Type B pancreatic cell (in vitro differentiated cells): ENCODE measurements around the gene CASP5. TPM values are rescaled to one million over a fixed set of nuclear protein-coding genes. Genes with fewer than 3 reads are reported as not detected.
"Not testable (repeated sequence)": the region's sequence is repeated elsewhere in the genome, so short reads cannot be mapped to it uniquely, and the experiment has no call there.

Experiments used
- DNase-seq: peaks from one replicate; pipeline ENCODE4 v3.0.0; 2021; ENCODE audit warnings: mixed read lengths; ENCODE audit not compliant: unreplicated experiment; ENCODE audit errors: extremely low spot score
- H3K27ac Mint-ChIP-seq: 2 replicates; pipeline ENCODE4 v1.8.0; 2021; ENCODE audit warnings: mild to moderate bottlenecking, mixed read lengths
- H3K27me3 Mint-ChIP-seq: 2 replicates; pipeline ENCODE4 v1.8.0; 2021; ENCODE audit warnings: mixed read lengths
- H3K36me3 Mint-ChIP-seq: 2 replicates; pipeline ENCODE4 v1.8.0; 2021; ENCODE audit warnings: mixed read lengths
- H3K4me1 Mint-ChIP-seq: one replicate; pipeline ENCODE4 v1.8.0; 2021; ENCODE audit warnings: mixed read lengths; ENCODE audit not compliant: unreplicated experiment
- H3K4me3 Mint-ChIP-seq: 2 replicates; pipeline ENCODE4 v1.8.0; 2021; ENCODE audit warnings: mild to moderate bottlenecking, mixed read lengths
- H3K9me3 Mint-ChIP-seq: 2 replicates; pipeline ENCODE4 v1.8.0; 2021; ENCODE audit warnings: mixed read lengths
- total RNA-seq: library from RNA; stranded (reverse); gene quantifications from 2 replicates; pipeline ENCODE4 v1.2.1, GENCODE V29; 2021; ENCODE audit warnings: low replicate concordance
- TF ChIP-seq, protein P1 (sequence below): fragments of 200-600 bp; sonication (generic); conservative IDR thresholded peaks from 2 replicates; pipeline ENCODE4 v1.5.0; 2021; ENCODE audit warnings: antibody characterized with exemption, mild to moderate bottlenecking

Gene CASP5
- total RNA-seq, 1 donor from 2014 or later: not detected

- peaks cover under 1% of the 10 kb centered on the region for H3K9me3 Mint-ChIP-seq
- H3K27ac Mint-ChIP-seq: no peak overlapping the region
- no peak overlapping the region for H3K4me3 Mint-ChIP-seq
- no peaks in the 10 kb centered on the region for H3K4me1 Mint-ChIP-seq
- H3K27me3 Mint-ChIP-seq: no peaks in the 10 kb centered on the region
- no peaks in the 10 kb centered on the region for H3K36me3 Mint-ChIP-seq
- TF ChIP-seq, protein P1, sequence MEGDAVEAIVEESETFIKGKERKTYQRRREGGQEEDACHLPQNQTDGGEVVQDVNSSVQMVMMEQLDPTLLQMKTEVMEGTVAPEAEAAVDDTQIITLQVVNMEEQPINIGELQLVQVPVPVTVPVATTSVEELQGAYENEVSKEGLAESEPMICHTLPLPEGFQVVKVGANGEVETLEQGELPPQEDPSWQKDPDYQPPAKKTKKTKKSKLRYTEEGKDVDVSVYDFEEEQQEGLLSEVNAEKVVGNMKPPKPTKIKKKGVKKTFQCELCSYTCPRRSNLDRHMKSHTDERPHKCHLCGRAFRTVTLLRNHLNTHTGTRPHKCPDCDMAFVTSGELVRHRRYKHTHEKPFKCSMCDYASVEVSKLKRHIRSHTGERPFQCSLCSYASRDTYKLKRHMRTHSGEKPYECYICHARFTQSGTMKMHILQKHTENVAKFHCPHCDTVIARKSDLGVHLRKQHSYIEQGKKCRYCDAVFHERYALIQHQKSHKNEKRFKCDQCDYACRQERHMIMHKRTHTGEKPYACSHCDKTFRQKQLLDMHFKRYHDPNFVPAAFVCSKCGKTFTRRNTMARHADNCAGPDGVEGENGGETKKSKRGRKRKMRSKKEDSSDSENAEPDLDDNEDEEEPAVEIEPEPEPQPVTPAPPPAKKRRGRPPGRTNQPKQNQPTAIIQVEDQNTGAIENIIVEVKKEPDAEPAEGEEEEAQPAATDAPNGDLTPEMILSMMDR: no peak
- no peak for DNase-seq
Measured at GRCh38 chr11:104992781-104993180, 30.2 kb downstream of the CASP5 start.

- Mint-ChIP-seq H3K9me3 (peaks cover 8% of the 10 kb centered on the region), H3K27ac (no peak overlapping the region), H3K36me3 (no peaks in the 10 kb centered on the region), H3K4me1 (no peaks in the 10 kb centered on the region), H3K4me3 (no peak overlapping the region), H3K27me3 (no peaks in the 10 kb centered on the region)
- DNase-seq: no peak
- TF ChIP-seq, protein P1: no peak
Measured at GRCh38 chr11:104991994-104992393, 31.0 kb downstream of the CASP5 start.

GRCh38 chr11:104984808-104985207, 38.2 kb downstream of the CASP5 start:
- Mint-ChIP-seq H3K4me3 (no peak overlapping the region), H3K27ac (no peak overlapping the region), H3K9me3 (peaks cover 9% of the 10 kb centered on the region), H3K27me3 (no peaks in the 10 kb centered on the region), H3K36me3 (no peaks in the 10 kb centered on the region), H3K4me1 (no peaks in the 10 kb centered on the region)
- DNase-seq: no peak
- TF ChIP-seq, protein P1: no peak

GRCh38 chr11:104979839-104980238, 43.1 kb downstream of the CASP5 start:
- no peak overlapping the region for H3K4me3 Mint-ChIP-seq
- H3K36me3 Mint-ChIP-seq: no peaks in the 10 kb centered on the region

GRCh38 chr11:104973616-104974015, 49.4 kb downstream of the CASP5 start:
- peaks cover 4% of the 10 kb centered on the region for H3K36me3 Mint-ChIP-seq
- H3K4me3 Mint-ChIP-seq: no peak overlapping the region
- H3K27ac Mint-ChIP-seq: no peak overlapping the region
- no peaks in the 10 kb centered on the region for H3K27me3 Mint-ChIP-seq
- DNase-seq: no peak
- peaks cover 3% of the 10 kb centered on the region for H3K4me1 Mint-ChIP-seq
- TF ChIP-seq, protein P1: no peak
- H3K9me3 Mint-ChIP-seq: peaks cover 5% of the 10 kb centered on the region

More at GRCh38 chr11:104979839-104980238, 43.1 kb downstream of the CASP5 start:
- no peak for DNase-seq
- H3K4me1 Mint-ChIP-seq: no peaks in the 10 kb centered on the region
- no peaks in the 10 kb centered on the region for H3K27me3 Mint-ChIP-seq
- TF ChIP-seq, protein P1: no peak
- H3K9me3 Mint-ChIP-seq: no peaks in the 10 kb centered on the region
- peak overlapping the region; percentile 48 for H3K27ac Mint-ChIP-seq

DNA sequence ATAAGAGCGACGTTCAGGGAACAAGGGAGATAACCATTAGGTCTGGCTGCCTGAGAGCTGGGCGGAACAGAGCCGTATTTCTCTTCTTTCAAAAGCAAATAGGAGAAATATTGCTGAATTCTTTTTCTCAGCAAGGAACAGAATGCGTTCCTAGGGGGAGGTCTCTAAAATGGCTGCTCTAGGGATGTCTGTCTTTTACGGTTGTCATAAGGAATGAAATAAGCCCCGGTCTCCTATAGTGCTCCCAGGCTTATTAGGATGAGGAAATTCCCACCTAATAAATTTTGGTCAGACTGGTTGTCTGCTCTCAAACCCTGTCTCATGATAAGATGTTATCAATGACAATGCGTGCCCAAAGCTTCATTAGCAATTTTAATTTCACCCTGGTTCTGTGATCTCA, 50.0 kb downstream of the CASP5 start:
- not testable (repeated sequence) for H3K4me3 Mint-ChIP-seq, H3K27me3 Mint-ChIP-seq, H3K36me3 Mint-ChIP-seq, H3K9me3 Mint-ChIP-seq, DNase-seq, H3K27ac Mint-ChIP-seq
- peaks cover 10% of the 10 kb centered on the region for H3K4me1 Mint-ChIP-seq
